GM23248 (cell line): ENCODE results near the gene NDC1.

Source experiments
- EZH2 ChIP-seq: fragments of 200-600 bp; sonication (generic); IDR thresholded peaks from 2 replicates; pipeline ENCODE4 v1.6.1; 2018; ENCODE audit warnings: antibody characterized with exemption, mild to moderate bottlenecking; ENCODE audit not compliant: insufficient read depth, poor library complexity, severe bottlenecking
- EZH2phosphoT487 ChIP-seq: fragments of 200-600 bp; sonication (generic); IDR thresholded peaks from 2 replicates; pipeline ENCODE4 v1.6.1; 2018; ENCODE audit warnings: antibody characterized with exemption, moderate library complexity, mild to moderate bottlenecking, low read depth; ENCODE audit not compliant: insufficient read depth

- TF ChIP-seq EZH2 (no peak), EZH2phosphoT487 (no peak)
Measured at GRCh38 chr1:53769184-53769583, 68.9 kb downstream of the NDC1 start.
